ENCODE data around the gene MLNR. TPM values are rescaled to one million over a fixed set of nuclear protein-coding genes. Genes with fewer than 3 reads are reported as not detected.

The MLNR gene
- total RNA-seq, 1 experiment from 2014 or later = not detected

GRCh38 chr13:49247643-49248621 is 27.8 kb downstream of the MLNR start, which contains the start of gene CDADC1:
Gene CDADC1, plus strand, starts transcription at chr13:49247925. Its CDS starts 113 bp downstream, at chr13:49248038.
- no peaks in the 10 kb centered on the region for H3K36me3 ChIP-seq (replicated peaks; ENCODE audit: control insufficient read depth, insufficient read depth, low read length)
- H3K27me3 ChIP-seq (ENCODE audit: control insufficient read depth, insufficient read depth, low read length) = no peaks in the 10 kb centered on the region
- peak within 1 kb of the TSS; percentile 100 for H3K4me3 ChIP-seq (ENCODE audit: insufficient read depth, low read depth, low read length)
- peak; percentile 93 for DNase-seq

DNA sequence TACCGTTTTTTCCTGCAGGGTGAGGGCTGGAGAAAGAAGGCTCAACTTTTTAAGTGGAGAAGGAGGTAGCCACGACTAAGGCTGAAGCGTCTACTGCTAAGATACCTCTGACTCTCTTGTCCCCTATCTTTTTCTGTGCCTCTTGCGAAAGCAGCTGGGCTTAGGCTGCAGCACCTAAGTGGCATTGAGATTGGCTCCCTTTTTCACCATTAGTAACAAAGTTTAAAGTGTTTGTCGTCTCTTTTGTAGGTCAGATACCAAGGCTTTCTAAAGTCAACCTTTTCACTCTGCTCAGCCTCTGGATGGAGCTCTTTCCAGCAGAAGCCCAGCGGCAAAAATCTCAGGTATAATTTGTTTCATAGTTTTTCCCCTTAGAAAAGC is 28.5 kb downstream of the MLNR start:
- Histone ChIP-seq H3K27me3 (ENCODE audit: control insufficient read depth, insufficient read depth, low read length) (no peaks in the 10 kb centered on the region), H3K36me3 (replicated peaks; ENCODE audit: control insufficient read depth, insufficient read depth, low read length) (no peaks in the 10 kb centered on the region), H3K4me3 (ENCODE audit: insufficient read depth, low read depth, low read length) (peak overlapping the region; percentile 100)
- DNase-seq = peak; percentile 18

GRCh38 chr13:49251326-49251725 is 31.2 kb downstream of the MLNR start:
- Histone ChIP-seq H3K27me3 (ENCODE audit: control insufficient read depth, insufficient read depth, low read length) (no peaks in the 10 kb centered on the region), H3K36me3 (replicated peaks; ENCODE audit: control insufficient read depth, insufficient read depth, low read length) (no peaks in the 10 kb centered on the region)
- DNase-seq = no peak

GRCh38 chr13:49253310-49253709 is 33.2 kb downstream of the MLNR start:
- no peak overlapping the region for H3K4me3 ChIP-seq (ENCODE audit: insufficient read depth, low read depth, low read length)
- no peak for DNase-seq
- H3K36me3 ChIP-seq (replicated peaks; ENCODE audit: control insufficient read depth, insufficient read depth, low read length) = no peaks in the 10 kb centered on the region
- H3K27me3 ChIP-seq (ENCODE audit: control insufficient read depth, insufficient read depth, low read length) = no peaks in the 10 kb centered on the region

More at GRCh38 chr13:49251326-49251725, 31.2 kb downstream of the MLNR start:
- H3K4me3 ChIP-seq (ENCODE audit: insufficient read depth, low read depth, low read length) = no peak overlapping the region

DNA sequence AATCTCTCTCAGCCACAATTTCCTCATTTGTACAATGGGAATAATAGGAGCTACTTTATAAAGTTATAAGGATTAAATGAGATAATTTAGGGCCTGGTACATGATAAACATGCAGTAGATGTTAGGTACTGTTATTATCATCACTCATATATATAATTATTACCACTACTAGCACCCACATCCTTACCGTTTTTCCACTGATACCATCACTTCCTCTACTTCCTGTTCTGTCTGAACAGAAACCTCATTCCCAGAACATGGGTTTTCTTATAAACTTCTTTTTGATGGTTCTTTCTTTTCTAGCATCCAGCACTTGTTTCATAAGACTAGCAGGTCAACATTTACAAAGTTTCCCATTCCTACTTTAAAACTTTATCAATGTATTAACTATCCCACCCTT is 33.9 kb downstream of the MLNR start:
- DNase-seq = no peak
- Histone ChIP-seq H3K27me3 (ENCODE audit: control insufficient read depth, insufficient read depth, low read length) (no peaks in the 10 kb centered on the region), H3K36me3 (replicated peaks; ENCODE audit: control insufficient read depth, insufficient read depth, low read length) (no peaks in the 10 kb centered on the region), H3K4me3 (ENCODE audit: insufficient read depth, low read depth, low read length) (no peak overlapping the region)

DNA sequence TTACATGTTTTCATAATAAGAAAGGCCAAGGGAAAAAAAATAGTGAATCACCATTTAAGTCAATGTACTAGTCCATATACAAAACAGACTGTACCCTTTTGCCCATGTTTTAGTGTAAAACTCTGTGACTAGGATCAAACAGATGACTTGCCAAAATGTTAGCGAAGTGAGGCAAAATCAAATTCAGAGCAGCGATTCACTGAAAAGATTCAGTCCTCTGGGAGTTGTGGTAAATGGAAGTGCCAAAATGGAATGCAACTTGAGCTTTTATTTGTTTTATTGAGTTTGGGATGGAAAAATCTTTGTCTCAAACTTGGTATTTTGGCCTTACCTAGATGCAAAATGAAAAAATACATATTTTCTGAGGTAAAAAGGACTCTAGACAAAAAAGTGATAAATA is 36.7 kb downstream of the MLNR start:
- no peak for DNase-seq
- H3K36me3 ChIP-seq (replicated peaks; ENCODE audit: control insufficient read depth, insufficient read depth, low read length) = no peaks in the 10 kb centered on the region

GRCh38 chr13:49258089-49258796 is 38.1 kb downstream of the MLNR start:
- Histone ChIP-seq H3K27me3 (ENCODE audit: control insufficient read depth, insufficient read depth, low read length) (no peaks in the 10 kb centered on the region), H3K4me3 (ENCODE audit: insufficient read depth, low read depth, low read length) (no peak overlapping the region), H3K36me3 (replicated peaks; ENCODE audit: control insufficient read depth, insufficient read depth, low read length) (no peaks in the 10 kb centered on the region)
- DNase-seq = no peak

More for the DNA sequence above, 36.7 kb downstream of the MLNR start:
- H3K4me3 ChIP-seq (ENCODE audit: insufficient read depth, low read depth, low read length) = no peak overlapping the region
- H3K27me3 ChIP-seq (ENCODE audit: control insufficient read depth, insufficient read depth, low read length) = no peaks in the 10 kb centered on the region

DNA sequence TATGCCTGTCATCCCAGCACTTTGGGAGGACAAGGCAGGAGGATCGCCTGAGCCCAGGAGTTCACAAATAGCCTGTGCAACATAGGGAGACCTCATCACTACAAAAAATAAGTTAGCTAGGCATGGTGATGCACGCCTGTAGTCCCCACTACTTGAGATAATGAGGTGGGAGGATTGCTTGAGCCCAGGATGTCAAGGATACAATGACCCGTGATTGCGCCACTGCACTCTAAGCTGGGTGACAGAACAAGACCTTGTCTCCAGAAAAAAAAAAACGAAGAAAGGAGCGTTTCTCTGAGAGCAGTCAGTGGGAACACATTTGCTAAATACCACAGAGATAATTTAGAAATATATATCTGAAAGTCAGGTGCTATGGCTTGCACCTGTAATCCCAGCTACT is 39.4 kb downstream of the MLNR start:
- Histone ChIP-seq H3K36me3 (replicated peaks; ENCODE audit: control insufficient read depth, insufficient read depth, low read length) (no peaks in the 10 kb centered on the region), H3K27me3 (ENCODE audit: control insufficient read depth, insufficient read depth, low read length) (no peaks in the 10 kb centered on the region), H3K4me3 (ENCODE audit: insufficient read depth, low read depth, low read length) (no peak overlapping the region)
- no peak for DNase-seq

- no peak for DNase-seq
- Histone ChIP-seq H3K27me3 (ENCODE audit: control insufficient read depth, insufficient read depth, low read length) (no peaks in the 10 kb centered on the region), H3K4me3 (ENCODE audit: insufficient read depth, low read depth, low read length) (no peak overlapping the region), H3K36me3 (replicated peaks; ENCODE audit: control insufficient read depth, insufficient read depth, low read length) (no peaks in the 10 kb centered on the region)
Observed at GRCh38 chr13:49262634-49263033, 42.5 kb downstream of the MLNR start.

- H3K4me3 ChIP-seq (ENCODE audit: insufficient read depth, low read depth, low read length) = no peak overlapping the region
- H3K36me3 ChIP-seq (replicated peaks; ENCODE audit: control insufficient read depth, insufficient read depth, low read length) = no peaks in the 10 kb centered on the region
- DNase-seq = no peak
- no peaks in the 10 kb centered on the region for H3K27me3 ChIP-seq (ENCODE audit: control insufficient read depth, insufficient read depth, low read length)
Observed at GRCh38 chr13:49265822-49266221, 45.7 kb downstream of the MLNR start.

DNA sequence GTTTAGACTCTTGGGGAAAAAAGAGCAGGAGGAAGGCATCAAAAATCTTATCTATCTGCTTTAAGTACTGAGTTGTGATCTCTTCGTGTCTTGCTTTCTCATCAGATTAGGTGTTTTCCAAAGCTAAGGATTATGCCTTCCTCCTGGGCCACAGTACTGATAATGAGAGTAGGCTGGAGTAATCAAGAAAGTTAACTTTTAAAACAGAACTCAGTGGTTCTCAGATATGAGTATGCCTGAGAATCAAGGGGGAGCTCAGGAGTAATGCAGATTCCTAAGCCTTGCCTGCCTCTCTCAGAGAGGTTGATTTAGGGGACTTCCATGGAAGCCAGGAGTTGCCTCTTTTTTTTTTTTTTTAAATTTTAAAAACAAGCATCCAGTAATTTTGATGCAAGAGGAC is 51.1 kb downstream of the MLNR start:
- Histone ChIP-seq H3K4me3 (ENCODE audit: insufficient read depth, low read depth, low read length) (no peak overlapping the region), H3K36me3 (replicated peaks; ENCODE audit: control insufficient read depth, insufficient read depth, low read length) (no peaks in the 10 kb centered on the region), H3K27me3 (ENCODE audit: control insufficient read depth, insufficient read depth, low read length) (no peaks in the 10 kb centered on the region)
- DNase-seq = no peak

Other genes starting within 250 kb of the MLNR start
- 22.8 and 38.0 TPM in 2 replicates for gene FNDC3A, start 244.4 kb upstream of the MLNR start, total RNA-seq (2014; rRNA removed; shearing (Covaris generic))
- gene CDADC1, start 27.6 kb downstream of the MLNR start, total RNA-seq (2014; rRNA removed; shearing (Covaris generic)) = 1.0 and 2.5 TPM in 2 replicates
- gene CAB39L, start 223.7 kb downstream of the MLNR start, total RNA-seq (2014; rRNA removed; shearing (Covaris generic)) = 4.0 and 7.1 TPM in 2 replicates
- gene SETDB2, start 223.9 kb downstream of the MLNR start, total RNA-seq (2014; rRNA removed; shearing (Covaris generic)) = 2.8 and 4.6 TPM in 2 replicates

Data from H7 (cell line).